Activated gamma-delta T cell (primary cell): ENCODE results near the gene MGLL.

Experiments used
- DNase-seq: peaks from one replicate; lab custom pipeline; 2025; lab: John Stamatoyannopoulos, UW

The MGLL gene

DNA sequence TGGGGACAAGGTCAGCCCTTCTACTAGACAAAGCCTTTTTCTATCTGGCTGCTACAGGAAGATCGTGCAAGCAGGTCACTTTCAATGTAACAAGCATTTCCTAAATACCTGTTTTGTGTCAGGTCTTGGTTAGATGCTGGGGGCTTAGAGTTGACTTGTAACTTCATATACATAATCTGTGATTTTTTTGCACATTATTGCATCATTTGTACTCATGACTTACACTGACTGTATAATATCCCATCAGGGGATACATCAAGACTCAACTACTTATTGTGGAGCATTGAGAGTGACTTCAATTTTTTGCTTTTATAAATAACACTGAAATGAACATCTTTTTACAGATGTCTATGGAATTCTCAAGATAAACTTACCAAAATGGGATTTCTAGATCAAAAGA is 80.6 kb downstream of the MGLL start:
- no peak for DNase-seq

GRCh38 chr3:127741246-127741645 is 81.1 kb downstream of the MGLL start:
- no peak for DNase-seq

DNA sequence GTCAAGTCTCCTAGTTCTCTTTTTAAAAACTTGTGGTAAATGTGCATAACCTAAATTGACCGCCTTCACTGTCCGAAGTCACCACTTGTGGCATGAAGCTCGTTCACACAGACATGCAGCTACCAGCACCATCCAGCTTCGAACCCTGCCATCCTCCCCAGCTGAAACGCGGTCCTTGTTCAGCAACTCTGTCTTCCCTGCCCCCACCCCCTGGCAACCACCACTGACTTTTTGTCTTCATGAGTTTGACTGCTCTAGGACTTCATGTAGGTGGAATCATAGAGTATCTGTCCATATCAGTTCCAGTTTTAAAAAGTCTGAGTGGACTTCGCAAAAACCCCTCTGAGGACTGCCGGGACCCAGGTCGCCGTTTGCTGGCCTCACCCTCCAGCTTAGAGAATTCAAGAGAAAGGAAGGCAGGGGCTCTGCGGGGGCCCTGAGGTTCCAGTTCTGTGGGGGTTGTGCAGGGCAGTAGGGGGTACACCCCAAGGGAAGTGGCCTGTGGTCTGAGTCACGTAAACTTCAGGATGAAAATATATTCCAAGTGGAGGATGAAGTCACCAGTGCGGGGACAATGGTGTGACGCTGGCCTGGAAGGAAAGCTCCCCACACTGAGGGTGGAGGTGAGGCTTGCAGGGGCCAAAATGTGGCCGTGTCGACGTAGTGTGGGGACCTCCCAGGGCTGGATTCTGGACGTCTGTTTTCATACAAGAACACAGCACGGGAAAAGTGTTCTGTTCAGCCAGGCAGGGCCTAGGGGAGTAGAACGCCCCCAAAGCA is 82.0 kb downstream of the MGLL start:
- no peak for DNase-seq

GRCh38 chr3:127739347-127740135 is 82.8 kb downstream of the MGLL start:
- no peak for DNase-seq

GRCh38 chr3:127738192-127738840 is 84.0 kb downstream of the MGLL start:
- DNase-seq, result no peak

GRCh38 chr3:127736801-127737539 is 85.3 kb downstream of the MGLL start:
- no peak for DNase-seq

DNA sequence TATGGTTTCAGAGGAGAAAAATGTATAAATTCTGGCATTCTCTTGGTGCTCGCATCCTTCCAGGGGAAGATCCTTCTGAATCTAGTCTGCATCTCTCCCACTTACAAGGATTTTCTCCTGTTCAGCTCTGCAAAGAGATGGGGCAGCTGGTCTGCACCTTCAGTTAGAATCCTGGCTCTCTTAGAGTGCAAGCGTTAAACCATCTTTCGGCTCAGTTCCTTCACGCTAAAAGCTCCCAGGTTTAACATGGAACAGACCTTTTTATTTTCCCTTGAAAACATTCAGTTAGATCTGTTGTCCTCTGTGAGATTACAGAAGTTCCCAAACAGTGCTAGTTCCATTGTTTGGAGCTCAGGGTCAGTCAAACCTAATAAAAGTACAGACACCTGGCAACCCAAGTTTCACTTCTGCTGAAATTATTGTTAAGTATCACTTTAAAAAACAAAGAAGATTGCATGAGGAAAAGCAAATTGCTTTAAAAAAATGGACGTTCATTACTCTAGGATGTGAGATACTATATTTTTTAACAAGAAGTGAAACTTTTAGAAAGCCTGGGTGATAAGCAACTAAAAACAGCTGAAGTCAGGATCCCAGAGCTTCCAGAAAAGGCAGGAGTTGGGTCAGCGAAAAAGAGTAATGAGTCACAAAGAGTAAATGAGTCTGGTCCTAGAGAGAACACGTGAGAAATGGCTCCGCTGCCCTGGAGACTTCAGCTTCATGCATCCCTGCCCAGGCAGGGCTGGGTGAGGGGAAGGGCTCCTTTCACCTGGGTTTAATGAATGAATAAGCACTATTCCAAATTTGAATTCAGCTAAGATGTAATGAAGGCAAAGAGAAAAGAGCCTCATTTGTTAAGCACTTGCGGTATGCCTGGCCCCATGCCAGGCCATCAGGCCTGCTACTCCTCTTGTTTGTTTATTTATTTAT is 86.3 kb downstream of the MGLL start:
- no peak for DNase-seq

DNA sequence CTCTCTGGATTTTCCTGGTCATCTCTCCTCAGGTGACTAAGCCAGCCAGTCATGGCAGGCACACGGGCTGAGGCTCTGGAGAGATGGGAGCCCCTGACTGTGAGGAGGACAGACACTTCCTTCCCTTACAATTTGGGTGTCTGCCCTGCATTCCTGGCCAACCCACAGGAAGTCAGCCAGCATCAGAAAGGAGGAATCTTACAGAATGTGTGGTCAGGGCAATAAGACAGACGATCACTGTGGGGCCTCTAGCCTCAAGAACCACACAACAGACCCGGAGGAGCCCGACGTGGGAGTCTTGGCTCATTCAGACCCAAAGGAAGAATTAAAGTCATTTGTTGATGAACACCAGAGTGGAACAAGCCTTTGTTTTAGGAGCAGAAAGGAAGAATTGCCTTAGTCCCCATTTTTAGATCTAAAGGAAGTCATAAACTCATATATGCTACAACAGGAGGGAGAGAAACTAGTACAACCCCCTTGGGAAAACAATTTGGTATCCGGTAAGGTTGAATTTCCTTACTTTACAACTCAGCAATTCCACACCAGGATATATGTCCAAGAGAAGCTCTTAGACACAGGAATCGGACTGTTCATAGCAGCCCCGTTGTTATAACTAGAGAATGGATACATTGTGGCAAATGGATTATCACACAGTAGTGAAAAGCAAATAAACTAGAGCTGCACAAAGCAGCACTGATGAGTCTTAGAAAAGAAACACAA is 87.4 kb downstream of the MGLL start:
- DNase-seq, result no peak

GRCh38 chr3:127734181-127734720 is 88.1 kb downstream of the MGLL start:
- DNase-seq, result no peak

- DNase-seq, result no peak
These were observed 88.5 kb downstream of the MGLL start for GRCh38 chr3:127733781-127734180.

DNA sequence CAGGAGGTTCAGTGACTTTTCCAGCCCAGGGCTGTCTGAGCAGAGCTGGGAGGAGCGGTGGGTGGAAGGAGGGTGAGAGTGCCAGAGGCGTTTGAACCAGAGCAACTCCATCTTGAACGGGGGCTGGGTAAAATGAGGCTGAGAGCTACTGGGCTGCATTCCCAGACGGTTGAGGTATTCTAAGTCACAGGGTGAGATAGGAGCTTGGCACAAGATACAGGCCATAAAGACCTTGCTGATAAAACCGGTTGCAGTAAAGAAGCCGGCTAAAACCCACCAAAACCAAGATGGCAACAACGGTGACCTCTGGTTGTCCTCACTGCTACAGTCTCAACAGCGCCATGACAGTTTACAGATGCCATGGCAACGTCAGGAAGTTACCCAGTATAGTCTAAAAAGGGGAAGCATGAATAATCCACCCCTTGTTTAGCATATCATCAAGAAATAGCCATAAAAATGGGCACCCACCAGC is 89.4 kb downstream of the MGLL start:
- no peak for DNase-seq

GRCh38 chr3:127732303-127732702 is 90.0 kb downstream of the MGLL start:
- DNase-seq, result no peak

- DNase-seq, result no peak
These were observed 90.6 kb downstream of the MGLL start for GRCh38 chr3:127731546-127732289.

GRCh38 chr3:127730666-127731295 is 91.5 kb downstream of the MGLL start:
- no peak for DNase-seq

DNA sequence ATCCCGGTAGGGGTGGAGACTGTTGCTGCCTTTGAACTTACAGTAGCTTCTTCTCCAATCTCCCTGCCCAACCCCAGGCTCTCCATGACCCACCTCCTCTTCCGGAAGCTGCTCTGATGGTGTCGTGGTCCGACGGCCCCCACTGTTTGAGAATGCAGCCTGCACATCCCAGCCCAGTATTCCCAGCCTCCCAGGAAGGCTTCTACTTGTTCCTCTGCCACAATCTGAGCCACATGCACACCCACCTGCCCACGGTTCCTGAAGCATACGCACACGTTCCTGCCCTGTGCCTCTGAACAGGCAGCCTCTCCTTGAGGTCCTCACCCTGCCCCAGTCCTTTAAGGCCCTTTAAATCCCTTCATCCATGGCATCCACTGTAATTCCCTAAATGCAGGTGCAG is 92.1 kb downstream of the MGLL start:
- no peak for DNase-seq

GRCh38 chr3:127729556-127730056 is 92.7 kb downstream of the MGLL start:
- DNase-seq, result no peak

DNA sequence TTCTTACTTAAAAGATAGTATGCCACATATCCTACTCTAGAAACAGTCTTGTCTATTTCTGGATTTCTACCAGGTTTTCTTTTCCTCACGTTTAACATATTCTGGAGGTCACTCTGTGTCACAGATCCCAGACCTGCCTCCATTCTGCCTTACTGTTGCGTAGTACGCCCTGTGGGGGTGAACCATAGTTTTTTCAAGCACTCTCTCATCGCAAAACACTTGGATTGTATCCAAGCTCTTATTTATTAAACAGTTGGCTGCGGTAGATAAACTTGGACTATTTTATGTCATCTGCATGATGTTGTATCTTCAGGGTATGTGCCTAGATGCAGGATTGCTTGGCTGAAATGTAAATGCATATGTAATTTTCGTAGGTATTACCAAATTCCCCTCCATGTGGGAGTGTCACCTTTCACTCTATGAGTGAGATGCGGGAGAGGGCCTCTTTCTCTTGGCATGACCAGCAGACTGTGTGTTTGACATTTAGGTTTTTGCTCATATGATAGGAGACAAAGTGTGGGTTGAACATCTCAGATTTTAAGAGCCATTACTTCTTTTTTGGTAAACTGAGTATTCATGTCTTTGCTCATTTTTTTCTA is 93.8 kb downstream of the MGLL start:
- no peak for DNase-seq

DNA sequence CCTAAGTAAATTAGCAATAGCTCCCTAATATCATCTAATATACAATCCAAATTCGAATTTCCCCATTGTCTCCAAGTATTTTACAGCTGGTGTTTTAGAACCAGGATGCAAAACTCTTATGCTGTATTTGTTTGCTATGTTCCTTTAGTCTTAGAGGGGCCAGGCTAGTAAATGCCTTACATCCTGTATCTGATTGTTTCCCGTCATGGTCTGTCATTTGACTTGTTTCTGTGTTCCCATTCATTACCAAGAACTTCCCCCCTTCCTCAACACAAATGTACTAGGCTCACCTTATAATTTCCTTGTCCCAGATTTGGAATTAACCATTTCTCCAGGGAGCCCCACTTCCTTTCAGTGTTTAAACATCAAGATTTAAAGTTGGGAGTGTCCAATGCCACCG is 95.4 kb downstream of the MGLL start:
- DNase-seq, result no peak
